GM19099 (cell line): ENCODE results near the gene DMAC2.

Source experiments
- POLR2A ChIP-seq: IDR thresholded peaks from 3 replicates; pipeline ENCODE4 v1.6.1; 2011; ENCODE audit warnings: low read depth; ENCODE audit not compliant: insufficient read length; ENCODE audit errors: extremely low read depth

Gene DMAC2

DNA sequence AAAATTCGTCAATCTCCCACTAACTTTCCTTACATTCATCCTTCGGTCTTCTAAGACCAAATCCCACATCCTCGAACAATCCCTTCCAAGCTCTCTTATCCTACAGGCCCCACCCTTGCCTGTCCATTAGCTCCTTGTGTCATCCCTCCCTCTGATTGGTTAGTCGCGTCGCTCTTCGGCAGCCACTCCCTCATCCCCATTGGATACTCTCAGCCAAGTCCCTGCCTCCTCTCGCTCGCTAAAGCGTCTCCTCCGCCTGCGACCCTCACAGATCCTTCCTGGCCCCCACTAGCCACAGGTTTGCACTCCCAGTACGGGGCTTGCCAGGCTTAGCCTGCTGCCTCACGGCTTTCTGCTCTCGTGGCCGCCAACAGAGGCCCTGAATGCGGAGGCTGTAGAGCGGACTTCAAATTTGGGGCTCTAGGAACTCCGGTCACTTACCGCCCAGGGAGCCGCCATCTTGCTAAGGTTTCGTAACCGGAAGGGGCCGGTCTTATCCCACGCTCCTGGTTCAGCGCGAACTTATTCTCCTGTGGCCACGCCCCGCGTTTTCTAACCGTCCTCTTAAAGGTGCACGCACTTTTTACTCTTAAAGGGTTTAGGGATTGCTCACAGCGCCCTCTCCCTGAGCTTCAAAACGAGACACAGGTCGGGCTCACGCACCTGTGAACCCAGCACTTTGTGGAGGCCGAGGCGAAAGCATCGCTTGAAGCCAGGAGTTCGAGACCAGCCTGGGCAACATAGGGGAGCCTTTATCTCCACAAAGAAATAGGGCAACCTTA lies at the start of gene DMAC2:
Gene DMAC2 (minus strand): TSS at position 472 of the 782 bp plus-strand sequence. CDS start 13 bp downstream, at position 459.
- TF ChIP-seq POLR2A, result peak; percentile 83

DNA sequence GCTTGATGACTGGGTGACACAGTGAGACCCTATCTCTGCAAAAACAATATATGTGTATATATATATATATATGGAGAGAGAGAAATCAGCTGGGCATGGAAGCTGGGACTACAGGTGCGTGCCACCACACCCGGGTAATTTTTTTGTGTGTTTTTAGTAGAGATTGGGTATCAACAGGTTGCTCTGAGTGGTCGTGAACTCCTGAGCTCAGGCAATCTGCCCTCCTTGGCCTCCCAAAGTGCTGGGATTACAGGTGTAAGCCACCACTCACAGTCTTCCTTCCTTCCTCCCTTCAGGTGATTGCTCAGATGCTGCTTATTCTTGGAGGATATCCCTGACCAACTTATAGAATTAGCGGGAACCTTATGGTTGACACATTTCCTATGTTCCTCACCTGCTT lies 45.1 kb upstream of the DMAC2 start:
- no peak for TF ChIP-seq POLR2A

DNA sequence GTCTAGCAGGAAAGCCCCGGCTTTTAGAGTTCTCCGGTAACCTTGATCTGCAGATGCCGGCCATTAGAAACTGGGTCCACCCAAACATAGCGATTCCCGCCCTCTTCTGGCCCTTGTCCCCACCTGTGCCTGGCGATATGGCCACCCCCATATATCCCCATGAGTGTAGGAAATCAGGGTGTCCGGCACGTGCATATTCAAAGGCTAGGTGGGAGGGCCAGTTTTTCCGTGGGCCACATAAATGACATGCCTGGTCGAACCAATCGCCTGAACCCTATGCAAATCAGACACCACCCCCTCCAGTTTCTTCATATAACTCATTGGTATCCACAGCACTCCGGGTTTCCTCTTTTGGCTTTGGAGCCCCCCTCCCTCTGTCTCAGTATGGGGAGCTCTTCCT lies 40.6 kb upstream of the DMAC2 start:
- TF ChIP-seq POLR2A, result no peak

DNA sequence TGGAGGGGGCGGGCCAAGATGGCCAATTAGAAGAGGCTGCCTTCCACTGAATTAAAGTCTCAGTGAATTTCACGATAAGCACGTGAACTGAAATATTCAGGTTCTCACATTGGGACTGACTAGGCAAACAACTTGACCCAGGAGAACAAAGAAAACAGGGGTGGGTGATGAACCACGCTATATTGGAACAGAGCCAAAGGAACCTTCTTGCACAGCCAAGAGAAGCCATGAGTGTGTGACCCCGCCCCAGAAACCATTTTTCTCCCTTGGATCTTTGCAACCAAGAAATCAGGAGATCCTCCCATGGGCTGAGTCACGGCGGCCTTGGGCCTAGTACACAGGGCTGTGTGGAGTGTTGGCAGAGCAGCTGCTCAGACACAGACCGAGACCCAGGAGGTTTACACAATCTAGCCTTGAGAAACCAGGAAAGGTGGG lies 40.1 kb upstream of the DMAC2 start:
- no peak for TF ChIP-seq POLR2A

DNA sequence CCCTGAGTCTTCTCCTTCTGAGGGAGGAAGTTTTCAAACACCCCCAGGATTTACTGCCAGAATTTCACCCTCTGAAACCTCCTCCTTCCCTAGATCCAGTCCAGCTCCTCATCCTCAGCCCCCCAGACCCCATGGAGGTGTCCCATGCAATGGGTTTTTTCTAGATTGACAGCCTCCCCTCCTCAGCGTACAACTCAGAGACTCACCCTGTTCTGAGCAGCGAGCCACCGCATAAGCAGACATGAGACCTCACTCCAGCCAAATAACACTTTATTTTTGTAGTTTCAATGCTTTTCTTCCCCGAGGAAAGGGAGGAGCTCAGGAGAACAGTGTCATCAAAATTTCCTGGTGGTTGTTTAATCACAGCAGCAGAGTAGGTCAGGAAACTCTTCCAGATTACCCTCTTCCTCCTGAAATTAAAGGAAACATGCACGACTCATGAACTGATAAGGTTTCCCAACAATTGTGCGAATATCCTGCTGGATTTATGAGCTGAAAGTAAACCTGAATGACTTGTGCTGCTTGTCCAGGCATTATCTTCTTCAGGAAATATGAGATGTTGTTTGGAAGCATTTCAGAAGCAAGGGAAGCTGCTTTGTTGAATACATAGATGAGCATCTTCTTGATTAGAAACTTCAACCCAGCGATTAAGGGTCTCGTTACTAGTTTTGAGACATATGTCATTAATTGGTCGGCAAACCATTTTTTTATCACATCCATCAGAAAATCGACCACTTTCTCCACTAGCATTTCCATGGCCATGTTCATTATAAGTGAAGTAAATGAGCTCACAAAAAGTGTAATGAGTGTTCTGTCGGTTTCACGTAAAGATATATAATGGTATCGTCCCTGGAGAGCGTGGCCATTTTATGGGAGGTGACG lies 39.4 kb upstream of the DMAC2 start:
- no peak for TF ChIP-seq POLR2A

DNA sequence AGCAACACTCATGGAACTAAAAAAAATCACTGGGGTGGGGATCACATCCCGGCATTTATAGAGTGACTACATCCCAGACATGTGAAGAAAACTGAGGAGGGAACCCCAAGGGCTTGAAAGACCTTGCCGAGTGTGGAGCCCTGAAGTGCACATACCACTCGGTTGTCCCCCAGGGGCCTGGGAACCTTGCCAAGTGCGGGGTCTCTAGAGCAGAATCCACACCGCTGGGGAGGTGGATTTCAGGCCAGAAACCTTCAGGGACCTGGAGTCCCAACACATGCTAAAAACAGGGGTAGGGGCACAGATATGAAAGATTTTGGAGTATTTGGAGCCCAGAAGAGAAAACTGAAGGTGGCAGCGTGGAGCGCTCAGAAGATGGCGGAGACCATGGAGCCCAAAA lies 38.5 kb upstream of the DMAC2 start:
- no peak for TF ChIP-seq POLR2A

DNA sequence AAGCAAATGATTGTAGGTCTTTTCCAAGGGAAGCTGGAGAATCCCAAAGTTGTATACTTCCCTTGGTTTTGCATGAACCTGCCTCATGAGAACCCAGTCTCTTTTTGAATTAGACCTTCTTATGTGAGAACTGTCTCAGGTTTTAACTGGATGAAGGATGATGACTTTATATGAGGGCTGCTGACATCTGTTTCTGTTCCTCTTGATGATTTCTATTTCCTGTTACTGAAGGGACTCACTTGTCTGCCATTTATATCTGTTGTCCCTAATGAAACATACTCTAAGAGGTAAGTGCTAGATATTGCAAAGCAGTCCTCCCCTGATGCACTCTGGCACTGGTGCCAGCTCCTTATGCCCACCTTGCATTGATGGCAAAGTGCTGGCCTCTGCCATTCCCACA lies 36.9 kb upstream of the DMAC2 start:
- no peak for TF ChIP-seq POLR2A

DNA sequence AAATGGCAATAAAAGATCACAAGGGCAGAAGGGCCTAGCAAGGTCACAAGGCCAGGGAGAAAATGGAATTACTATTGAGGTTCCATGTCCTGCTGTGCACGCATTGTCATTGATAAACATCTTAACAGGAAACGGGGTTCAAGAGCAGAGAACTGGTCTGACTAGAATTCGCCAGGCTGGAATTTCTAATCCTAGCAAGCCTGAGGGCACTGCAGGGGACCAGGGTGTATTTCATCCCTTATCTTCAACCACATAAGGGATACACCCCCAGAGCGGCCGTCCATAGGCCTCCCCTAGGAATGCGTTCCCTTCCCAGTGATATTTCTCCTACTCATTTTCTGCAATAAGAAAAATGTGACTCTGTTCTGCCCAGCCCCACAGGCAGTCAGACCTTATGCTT lies 22.8 kb upstream of the DMAC2 start:
- no peak for TF ChIP-seq POLR2A

DNA sequence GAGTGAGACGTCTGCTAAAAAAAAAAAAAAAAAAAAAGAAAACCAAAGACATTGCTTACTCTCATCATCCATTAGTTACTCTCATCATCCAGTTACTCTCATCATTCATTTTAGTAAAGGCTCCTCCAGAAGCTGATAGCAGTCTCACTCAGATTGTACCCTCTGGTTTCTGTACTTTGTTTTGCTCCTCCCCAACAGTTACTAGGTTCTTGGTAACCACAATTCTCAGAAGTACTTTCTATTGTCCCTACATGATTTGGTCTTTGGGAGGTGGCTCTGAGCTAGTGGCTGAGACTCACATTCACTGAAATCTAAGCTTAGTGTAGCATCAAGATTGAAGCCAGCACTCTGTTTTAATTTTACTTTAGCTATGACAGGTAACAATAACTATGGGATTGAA lies 17.5 kb upstream of the DMAC2 start:
- no peak for TF ChIP-seq POLR2A

DNA sequence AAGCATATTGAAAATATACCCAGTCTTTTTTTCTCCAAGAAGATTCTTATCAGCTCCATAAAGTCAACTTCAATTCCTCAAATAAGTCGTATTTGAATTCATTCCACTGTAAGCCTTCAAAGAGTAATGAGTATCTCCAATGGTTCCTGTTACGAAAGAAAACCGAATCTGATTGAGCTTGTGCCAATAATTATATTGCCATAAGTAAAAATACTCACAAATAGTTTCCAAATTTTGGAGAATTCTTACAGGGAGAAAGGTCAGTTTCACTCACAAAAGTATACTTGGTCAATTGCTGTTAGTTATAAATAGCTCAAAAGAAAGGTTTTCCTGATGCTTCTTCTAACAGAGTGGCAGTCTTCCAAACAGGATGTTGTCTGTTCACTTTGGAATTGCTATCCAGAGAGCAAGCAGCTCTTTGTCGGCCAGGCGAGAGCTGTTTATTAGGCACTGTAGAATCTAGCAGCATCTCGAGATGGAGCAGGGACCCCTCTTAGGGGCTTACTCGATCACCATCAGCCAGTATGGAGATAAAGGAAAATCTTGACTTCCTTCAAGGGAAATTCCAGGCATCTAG lies 16.7 kb upstream of the DMAC2 start:
- TF ChIP-seq POLR2A, result no peak

DNA sequence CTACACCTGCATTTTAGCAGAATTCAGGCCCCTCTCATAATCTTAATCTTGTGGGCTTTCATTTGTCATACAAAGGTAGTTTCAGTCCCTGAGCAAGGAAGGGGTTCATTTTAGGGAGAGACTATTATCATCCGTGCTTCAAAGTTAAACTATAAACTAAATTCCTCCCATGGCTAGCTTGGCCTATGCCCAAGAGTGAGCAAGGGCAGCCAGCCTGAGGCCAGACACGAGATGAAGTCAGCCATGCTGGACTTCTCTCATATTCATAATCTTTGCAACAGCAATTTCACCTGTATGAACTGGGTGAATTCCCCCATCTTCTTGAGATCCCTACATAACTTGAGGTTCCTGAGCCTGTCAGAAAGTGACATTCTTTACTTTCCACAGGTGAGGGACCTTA lies 16.2 kb upstream of the DMAC2 start:
- no peak for TF ChIP-seq POLR2A

DNA sequence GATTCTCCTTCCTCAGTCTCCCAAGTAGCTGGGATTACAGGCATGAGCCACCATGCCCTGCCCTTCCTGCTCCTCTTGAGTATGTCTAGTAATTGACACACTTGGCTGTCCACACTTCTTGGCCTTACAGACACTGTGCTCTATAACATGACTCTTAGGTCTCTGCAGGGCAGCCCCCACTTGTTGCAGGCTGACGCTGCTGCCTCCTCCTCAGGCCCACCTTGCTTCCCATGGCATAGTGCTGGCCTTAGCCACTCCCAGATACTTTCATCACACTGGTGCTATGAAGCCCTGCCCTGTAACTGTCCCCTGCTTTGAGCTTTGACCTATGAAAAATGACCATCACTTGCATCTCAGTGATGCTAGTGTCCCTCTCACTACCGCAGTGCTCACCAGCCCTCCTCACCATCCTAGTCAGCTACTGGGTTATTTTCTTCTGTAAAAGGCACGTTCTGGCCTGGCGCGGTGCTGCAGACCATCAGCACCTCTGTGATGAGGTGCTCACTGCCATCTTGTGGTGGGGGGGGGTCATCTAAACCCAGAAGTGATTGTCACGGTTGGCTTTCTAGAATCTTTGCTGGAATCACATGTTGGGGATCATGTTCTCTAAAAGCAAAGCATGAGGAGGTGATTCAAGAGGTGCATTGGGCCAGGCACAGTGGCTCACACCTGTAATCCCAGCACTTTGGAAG lies 13.0 kb upstream of the DMAC2 start:
- TF ChIP-seq POLR2A, result no peak

DNA sequence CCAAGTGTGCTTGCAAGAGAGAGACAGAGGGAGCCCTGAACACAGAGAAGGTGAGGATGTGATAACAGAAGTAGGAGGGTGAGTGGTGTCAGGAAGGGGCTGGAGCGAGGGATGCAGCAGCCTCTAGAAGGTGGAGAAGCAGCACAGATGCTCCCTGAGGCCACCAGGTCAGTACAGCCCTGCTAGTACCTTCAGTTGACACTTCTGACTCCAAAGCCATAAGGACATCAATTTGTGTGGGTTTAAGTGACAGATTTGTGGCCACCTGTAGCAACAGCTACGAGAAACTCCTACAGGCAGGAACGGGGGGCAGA lies 10.1 kb upstream of the DMAC2 start:
- no peak for TF ChIP-seq POLR2A

DNA sequence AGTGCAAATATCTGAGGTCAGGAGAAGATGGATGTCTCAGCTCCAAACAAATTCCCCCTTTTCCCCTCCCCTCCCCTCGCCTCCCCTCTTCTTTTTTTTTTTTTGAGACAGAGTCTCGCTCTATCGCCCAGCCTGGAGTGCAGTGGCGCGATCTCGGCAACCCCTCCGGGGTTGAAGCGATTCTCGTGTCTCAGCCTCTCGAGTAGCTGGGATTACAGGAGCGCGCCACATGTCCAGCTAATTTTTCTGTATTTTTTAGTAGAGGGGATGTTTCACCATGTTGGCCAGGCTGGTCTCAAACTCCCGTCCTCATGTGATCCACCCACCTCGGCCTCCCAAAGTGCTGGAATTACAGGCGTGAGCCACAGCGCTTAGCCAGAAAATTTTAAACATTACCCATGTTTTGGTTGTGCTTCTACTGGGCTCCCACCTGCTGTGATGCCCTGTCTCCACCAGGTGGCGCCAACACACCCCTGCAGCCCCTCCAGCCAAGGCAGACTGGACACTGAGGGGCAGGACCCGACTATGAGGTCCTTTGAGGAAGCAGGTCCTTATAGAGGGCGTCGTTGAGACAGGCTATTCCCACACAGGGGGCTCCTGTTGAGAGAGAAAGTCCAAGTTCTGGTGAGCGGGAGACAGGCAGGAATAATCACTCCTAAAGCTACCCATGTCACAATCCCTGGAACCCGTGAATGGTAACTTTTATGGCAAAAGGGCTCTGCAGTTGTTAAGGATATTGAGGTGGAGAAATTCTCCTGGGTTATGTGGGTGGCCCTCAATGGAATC lies 9.6 kb upstream of the DMAC2 start:
- no peak for TF ChIP-seq POLR2A
